NCI-H2029 (cell line): Measurements from ENCODE around the gene UIMC1.
"Not testable (repeated sequence)": the region's sequence is repeated elsewhere in the genome, so short reads cannot be mapped to it uniquely, and the experiment has no call there.

Experiments used
- DNase-seq: peaks from one replicate; lab custom pipeline; 2025; lab: John Stamatoyannopoulos, UW

Gene UIMC1

DNA sequence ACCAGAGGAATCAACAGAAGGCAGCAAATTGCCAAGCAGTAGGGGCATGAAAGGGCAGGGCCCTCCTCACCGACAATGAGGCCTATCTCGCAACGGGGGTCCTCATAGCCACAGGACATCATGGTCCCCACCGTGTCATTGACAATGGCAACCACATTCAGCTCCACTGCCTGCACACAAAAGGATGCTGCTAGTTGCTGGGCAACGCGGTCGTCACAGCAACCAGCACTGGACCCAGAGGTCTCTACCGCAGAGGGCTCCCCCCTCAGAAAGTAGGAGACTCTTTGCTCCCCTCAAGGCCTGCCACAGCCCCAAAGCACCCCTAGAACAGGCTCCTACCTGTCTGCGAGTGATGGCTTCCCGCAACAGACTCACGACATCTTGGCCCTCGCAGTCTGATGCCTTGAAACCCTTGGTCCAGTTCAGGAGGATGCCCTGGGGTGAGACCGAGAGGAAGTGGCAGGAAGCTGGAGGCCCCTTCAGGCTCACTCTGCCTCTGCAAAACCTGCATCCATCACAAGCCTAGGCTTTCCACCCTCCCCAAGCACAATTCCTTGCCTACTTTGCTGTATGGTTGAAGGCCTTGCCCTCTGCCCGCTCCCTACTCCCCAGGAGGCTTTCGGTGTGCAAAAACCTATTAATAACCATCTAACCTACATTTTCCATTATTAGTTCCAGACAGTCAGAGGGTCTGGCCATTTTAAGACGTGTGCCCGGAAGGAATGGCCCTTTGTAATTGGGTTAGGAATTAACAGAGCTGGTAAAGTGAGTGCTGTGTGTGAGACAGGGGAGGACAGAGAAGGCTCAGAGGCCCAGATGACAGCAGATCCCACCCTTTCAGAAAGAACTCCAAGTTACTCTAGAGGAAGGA, 122.6 kb downstream of the UIMC1 start:
- DNase-seq, result no peak

DNA sequence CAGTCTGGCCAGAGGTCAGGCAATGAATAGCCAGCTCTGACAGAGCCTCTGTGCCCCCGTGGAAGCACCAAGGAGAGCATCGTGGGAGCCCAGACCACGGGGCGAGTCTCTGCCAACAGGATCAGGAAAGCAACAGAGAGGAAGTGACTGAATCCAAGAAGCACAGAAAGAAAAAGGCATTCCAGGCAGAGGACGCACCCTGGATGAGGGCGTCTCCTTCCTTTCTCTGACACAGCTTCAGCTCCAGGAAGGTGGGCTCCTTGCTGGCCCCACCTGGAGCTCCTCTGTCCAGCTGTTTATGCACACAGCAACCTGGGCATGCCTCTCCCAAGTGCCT, 124.0 kb downstream of the UIMC1 start:
- no peak for DNase-seq

DNA sequence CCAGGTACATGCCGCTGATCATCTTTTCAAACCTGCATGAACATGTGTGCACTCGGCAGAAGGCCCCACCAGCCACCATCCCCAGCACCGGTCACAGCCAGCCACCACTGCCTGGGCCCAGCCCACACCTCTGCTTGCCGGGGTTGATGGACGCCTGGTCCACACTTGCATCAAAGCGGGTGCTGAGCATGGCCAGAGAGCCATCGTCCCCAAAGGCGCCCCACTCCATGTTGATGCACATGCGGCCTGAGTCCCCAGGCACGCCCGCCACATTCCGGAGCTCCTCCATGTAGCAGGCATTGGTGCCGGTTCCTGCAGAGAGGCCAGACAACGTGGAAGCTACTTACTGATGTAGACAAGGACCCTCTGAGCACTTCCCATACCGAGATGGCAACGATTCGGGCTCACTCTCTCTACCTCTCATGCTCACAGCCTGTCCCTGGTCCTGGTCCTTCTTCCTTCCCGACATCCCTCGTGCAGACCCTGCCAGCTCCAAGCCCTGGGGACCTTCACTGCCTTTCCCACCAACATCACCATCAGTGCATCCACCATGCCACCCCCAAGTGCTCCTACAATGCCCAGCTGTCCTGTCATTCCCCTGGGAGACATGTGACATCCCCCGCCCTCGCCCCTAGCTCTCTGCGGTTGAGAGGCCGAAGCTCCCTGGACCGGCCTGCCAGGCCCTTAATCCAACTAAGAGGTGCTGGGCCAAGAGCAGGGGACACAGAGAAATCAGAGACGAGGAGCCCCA, 124.6 kb downstream of the UIMC1 start:
- DNase-seq, result no peak

DNA sequence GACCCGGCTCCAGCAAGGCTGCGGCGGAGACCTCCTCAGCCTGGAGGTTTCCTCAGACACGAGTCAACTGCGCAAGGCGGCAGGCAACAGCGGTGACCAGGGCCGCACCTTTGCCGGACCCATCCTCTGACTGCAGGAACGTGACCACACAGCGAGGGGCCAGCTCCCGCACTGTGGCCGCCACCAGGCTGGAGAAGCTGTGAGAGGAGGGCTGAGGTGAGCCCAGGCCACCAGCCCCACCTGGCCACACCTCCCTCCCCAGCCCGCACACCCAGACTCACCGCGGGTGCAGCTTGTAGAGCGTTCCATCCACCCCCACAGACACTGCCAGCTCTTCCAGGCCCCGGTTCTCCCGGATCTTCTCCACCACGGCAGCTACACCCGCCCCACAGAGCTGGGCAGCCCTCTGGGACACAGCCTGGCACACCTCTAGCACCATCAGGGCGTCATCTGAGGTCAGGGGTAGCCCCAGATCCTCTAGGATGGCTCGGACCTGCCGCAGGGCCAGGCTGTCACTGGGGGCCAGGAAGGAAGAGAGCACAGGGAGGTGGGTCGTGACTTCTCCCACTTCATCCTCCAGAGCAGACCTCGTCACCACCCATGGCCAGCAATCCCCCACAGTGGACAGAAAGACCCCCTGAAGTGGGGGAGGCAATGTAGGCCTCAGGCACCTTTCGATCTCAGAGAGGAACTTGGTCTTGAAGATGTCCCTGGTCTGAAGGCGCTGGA, 125.4 kb downstream of the UIMC1 start:
- DNase-seq, result no peak

DNA sequence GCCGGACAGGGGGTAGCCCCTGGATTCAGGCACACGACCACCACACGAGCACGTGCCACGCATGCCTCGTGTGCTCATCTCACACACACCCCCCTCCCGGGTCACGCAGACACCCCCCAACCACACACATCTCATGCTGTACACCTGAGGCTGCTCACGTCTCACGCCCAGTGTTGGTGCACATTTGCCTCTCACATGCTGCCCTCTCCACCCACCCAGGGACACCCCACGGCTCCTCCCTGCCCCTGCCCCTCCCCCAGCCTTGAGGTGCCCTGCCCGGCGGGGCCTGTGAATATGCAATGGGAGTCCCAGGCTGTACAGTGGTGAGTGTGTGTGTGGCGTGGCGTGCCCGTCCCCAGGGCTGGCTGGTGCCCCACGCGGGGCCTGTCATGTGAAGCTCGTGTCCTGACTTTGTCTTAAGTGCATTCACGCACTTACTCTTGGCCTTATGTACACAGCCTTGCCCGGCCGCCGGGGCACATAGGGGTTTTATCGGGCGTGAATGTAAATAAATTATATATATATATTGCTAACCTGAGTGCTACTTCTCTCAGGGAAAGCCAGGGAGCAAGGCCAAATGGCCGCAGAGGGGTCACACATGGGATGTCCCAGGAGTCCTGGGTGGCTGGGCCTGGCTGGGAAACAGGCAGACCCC, 126.1 kb downstream of the UIMC1 start:
- DNase-seq, result no peak

DNA sequence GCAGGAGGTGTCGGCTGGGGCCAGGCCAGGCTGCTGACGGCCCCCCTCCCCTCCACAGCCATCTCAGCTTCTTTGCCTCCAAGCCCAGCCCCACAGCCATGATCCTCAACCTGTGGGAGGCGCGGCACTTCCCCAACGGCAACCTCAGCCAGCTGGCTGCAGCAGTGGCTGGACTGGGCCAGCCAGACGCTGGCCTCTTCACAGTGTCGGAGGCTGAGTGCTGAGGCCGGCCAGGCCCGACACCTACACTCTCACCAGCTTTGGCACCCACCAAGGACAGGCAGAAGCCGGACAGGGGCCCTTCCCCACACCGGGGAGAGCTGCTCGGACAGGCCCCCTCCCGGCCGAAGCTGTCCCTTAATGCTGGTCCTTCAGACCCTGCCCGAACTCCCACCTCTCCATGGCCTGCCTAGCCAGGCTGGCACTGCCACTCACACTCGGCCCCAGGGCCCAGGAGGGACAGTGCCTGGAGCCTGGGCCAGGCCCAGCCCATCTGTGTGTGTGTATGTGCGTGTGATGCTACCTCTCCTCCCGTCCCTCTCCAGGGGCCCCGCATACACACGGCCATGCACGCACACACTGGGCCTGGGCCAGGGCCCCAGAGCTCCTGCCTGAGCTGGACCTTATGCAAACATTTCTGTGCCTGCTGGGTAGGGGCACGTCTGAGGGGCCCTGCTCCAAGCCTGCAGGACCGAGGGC, 126.8 kb downstream of the UIMC1 start:
- no peak for DNase-seq

DNA sequence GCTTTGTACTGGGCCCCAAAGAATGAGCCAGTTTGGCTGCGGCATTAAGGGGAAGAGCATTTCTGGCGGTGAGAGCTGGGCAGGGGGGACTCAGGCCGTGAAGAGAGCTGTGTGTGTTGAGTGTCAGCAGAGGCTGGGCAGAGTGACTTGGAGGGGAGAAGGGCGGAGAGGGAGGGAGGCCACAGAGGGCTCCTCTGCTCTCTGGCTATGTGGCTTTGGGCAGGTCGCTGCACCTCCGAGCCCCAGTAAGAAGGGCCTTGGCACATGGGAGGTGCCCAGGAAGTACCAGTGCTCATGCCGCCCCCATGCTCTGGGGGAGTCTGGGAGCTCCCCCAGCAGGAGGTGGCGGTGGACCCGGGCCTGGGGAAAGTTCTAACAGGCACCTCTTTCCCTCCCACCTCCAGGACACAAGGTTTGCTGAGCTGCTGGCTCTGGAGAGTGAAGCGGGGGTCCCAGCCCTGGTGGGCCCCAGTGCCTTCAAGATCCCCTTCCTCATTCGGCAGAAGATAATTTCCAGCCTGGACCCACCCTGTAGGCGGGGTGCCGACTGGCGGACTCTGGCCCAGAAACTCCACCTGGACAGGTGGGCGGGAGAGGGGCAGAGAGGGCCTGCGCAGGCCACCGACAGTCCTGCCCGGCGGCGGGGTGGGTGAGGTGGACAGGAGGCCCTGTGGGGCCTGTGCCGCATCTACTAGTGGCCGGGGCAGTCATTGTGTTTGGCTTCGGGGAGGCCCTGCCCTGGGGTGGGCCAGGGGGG, 127.5 kb downstream of the UIMC1 start:
- no peak for DNase-seq

DNA sequence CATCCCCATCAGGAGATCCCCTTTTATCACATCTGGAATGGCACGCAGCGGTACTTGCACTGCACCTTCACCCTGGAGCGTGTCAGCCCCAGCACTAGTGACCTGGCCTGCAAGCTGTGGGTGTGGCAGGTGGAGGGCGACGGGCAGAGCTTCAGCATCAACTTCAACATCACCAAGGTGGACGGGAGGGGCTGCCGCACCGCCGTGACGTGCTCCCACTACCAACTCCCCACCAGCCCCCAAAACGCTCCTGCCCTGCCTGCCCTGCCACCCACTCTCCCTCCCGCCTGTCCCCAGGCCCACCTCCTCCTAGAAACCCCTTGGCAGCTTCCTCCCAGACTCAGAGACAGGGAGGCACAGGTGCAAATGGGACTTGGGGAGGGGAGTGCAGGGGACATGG, 128.1 kb downstream of the UIMC1 start:
- DNase-seq, result no peak

DNA sequence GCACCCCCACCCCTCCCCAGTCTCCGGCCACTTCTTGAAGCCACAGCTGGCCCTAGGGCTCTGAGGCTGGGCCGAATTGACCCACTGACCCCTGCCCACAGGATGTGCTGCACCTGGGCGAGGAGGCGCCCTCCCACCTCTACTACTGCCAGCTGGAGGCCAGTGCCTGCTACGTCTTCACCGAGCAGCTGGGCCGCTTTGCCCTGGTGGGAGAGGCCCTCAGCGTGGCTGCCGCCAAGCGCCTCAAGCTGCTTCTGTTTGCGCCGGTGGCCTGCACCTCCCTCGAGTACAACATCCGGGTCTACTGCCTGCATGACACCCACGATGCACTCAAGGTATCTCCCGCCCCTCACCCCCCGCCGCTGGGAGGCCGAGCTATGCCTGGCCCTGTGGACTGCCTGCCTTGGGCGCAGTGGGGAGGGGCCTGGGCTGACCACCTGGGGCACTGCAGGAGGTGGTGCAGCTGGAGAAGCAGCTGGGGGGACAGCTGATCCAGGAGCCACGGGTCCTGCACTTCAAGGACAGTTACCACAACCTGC, 128.7 kb downstream of the UIMC1 start:
- DNase-seq, result no peak

DNA sequence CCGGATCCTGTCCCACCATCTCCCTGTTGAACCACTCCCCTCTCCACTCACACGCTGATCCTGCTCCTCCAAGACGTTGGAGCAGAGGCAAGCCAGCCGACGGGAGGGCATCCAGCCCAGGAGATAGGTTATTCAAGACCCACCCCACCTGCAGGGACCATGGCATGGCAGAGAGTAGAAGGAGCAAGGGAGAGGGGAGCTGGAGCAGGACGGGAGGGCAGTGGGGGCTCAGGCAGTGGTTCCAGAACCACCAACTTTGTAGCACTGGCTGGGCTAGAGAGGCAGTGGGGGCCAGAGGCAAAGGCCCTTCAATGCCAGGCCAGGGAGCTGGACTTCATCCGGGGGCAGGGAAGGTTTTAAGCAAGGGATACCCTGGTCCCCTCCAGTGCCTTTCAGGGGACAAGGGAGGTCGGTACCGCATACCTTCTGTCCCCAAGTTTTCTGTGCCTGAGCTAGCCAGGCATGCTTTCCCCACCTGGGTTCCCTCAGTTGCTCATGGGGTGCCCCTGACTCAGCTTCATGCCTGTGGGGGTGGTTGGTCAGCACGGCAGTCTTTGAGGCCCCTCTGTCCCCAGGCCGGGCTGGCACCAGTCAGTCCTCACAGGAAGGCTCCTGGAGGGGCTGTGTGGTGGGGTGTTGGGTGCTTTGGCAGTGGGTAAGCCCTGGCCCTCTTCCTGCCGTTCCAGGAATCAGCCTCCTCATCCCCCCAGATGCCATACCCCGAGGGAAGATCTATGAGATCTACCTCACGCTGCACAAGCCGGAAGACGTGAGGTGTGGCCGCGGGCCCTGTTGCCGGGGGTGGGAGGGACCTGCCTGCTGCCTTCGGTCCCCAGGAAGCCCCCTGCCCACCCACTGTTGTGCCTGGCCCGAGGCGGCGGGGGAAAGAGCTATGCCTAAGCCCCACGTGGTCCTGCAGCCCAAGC, 129.8 kb downstream of the UIMC1 start:
- no peak for DNase-seq

DNA sequence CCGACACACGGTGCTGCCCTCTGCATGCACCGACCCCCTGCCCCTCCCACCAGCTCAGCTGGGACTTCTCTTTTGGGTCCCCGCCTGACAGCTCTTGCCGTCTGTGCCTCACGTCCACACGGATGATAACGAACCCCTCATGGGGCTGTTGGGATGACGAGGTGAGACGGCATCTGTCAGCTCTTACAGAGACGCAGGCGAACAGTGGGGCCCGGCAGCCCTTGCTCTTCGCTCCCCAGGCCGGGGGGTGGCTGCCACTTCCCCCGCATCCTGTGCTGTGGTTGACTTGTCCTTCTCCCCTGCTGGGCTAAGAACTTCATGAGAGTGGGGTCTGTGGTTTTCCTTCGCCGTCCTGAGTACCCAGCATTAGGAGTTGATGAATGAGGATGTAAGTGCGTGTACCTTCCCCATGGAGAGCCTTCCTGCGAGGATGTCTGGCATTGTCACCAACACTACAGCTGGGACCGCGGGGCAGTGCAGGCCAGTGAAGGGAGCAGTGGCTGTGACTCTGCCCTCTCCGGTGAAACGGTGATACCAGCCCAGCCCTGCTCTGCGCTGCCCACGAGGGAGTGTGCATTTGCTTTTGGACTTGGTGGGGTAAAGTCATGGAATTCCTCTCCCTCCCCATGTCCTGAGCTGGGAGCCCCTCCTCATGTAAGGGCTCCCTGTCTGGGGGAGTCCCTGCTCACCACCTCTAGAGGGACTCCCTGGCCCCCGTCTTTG, 130.6 kb downstream of the UIMC1 start:
- no peak for DNase-seq

DNA sequence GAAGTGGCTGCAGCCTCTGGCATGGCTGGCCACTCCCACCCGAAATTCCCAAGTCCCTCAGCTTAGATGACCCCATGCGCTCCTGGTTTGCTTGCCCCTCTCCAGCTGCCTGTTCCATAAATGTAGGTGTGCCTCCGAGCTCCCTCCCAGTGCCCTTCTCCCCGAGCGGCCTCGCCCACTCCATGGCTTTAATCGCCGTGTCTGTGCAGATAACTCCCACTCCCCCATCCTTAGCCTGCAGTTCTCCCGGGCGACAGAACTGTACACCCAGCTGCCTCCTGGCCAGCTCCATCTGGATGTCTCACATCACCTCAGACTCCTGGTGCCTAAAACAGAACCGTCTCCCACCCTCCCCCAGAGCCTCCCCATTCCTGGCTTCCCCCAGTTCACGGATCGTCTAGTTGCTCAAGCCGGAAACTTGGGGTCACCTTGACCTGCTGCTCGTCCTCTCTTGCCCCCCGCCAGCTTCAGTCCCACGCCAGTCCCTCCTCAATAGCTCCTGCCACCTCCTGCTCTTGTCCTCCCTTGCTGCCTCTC, 131.5 kb downstream of the UIMC1 start:
- no peak for DNase-seq

DNA sequence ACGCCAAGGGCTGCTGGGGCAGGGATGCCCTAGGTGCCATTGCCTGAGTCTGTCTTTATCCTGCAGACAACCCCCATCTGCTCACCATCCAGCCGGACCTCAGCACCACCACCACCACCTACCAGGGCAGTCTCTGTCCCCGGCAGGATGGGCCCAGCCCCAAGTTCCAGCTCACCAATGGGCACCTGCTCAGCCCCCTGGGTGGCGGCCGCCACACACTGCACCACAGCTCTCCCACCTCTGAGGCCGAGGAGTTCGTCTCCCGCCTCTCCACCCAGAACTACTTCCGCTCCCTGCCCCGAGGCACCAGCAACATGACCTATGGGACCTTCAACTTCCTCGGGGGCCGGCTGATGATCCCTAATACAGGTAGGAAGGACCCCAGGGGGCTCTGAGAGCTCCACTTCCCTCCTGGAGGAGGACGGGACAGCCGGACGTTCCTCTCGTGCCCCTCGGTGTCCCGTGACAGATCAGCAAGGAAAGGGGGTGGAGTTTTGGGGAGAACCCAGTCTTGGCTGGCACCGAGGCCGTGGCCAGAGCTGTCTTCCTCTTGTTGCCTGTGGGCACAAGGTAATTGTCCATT, 132.3 kb downstream of the UIMC1 start:
- DNase-seq, result no peak

DNA sequence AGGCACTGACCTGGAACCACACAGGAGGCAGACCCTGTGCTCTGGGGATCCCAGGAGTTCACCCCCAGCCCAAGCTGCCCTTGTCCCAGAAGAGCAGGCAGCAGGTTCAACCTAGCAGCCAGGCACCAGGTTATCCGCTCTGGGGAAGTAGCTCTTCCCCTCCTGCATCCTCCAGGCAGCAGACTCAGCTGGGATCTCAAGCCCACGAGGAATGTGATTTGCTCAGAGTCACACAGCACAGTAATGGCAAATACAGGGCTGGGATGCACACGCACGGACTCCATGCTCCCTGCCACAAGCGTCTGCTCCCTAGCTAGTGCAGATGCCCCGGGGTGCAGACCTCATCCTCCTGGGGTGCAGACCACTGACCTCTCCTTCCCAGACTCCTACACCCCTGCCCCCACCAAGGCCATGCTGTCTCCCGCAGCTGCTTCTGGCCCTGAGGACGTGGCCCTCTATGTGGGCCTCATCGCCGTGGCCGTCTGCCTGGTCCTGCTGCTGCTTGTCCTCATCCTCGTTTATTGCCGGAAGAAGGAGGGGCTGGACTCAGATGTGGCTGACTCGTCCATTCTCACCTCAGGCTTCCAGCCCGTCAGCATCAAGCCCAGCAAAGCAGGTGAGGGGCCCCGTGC, 132.9 kb downstream of the UIMC1 start:
- no peak for DNase-seq

DNA sequence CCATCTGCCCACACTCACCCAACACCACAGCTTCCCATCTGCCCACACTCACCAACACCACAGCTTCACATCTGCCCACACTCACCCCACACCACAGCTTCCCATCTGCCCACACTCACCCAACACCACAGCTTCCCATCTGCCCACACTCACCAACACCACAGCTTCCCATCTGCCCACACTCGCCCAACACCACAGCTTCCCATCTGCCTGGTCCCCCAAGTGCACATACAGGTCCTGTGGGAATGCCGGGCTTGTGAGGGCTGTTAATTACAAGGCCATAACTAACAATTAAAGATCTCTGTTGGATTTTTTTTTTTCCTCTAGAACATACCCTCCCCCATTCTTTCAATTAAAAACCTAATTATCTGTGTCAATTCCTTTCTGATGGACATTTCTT, 133.6 kb downstream of the UIMC1 start:
- not testable (repeated sequence) for DNase-seq

DNA sequence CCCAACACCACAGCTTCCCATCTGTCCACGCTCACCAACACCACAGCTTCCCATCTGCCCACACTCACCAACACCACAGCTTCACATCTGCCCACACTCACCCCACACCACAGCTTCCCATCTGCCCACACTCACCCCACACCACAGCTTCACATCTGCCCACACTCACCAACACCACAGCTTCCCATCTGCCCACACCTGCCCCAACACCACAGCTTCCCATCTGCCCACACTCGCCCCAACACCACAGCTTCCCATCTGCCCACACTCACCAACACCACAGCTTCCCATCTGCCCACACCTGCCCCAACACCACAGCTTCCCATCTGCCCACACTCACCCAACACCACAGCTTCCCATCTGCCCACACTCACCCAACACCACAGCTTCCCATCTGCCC, 134.0 kb downstream of the UIMC1 start:
- DNase-seq, result not testable (repeated sequence)

DNA sequence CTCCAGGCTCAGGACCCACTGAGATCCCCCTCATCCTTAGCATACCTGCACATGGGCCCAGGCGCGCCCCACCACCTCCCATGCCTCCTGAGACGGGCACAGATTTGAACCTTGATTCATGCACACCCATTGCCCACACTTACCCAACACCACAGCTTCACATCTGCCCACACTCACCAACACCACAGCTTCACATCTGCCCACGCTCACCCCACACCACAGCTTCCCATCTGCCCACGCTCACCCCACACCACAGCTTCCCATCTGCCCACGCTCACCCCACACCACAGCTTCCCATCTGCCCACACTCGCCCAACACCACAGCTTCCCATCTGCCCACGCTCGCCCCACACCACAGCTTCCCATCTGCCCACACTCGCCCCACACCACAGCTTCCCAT, 135.9 kb downstream of the UIMC1 start:
- not testable (repeated sequence) for DNase-seq

DNA sequence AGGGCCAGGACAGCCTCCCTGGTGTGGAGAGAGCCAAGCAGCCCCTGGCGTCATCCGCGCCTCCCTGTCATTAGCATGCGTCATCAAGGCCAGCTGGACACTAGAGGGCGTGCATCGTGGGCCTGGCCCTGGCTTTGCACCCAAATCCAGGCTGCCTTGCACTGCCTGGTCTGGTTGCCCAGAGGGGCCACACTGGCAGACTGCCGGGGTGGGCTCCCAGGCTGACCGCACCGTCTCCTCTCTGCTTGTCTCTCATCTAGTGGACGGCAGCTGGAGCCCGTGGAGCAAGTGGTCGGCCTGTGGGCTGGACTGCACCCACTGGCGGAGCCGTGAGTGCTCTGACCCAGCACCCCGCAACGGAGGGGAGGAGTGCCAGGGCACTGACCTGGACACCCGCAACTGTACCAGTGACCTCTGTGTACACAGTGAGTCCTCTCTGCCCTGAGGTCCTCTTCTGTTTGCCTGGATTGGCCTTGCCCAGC, 136.4 kb downstream of the UIMC1 start:
- no peak for DNase-seq
